Rectal smooth muscle tissue (tissue), 1 donor: ENCODE data around the gene SYAP1.
"Not testable (repeated sequence)": the region's sequence is repeated elsewhere in the genome, so short reads cannot be mapped to it uniquely, and the experiment has no call there.

Experiments used
- H3K27ac ChIP-seq: one replicate; pipeline ENCODE4 v1.7.0; 2013; ENCODE audit warnings: low read depth, low read length, inconsistent platforms
- H3K27me3 ChIP-seq: one replicate; pipeline ENCODE4 v1.7.0; 2013; ENCODE audit warnings: low read length; ENCODE audit not compliant: control insufficient read depth, insufficient read depth
- H3K36me3 ChIP-seq: one replicate; pipeline ENCODE4 v1.7.0; 2013; ENCODE audit warnings: low read length; ENCODE audit not compliant: control insufficient read depth, insufficient read depth
- H3K4me1 ChIP-seq: one replicate; pipeline ENCODE4 v1.7.0; 2013; ENCODE audit warnings: low read length; ENCODE audit not compliant: control insufficient read depth, insufficient read depth
- H3K4me3 ChIP-seq: one replicate; pipeline ENCODE4 v1.7.0; 2013; ENCODE audit warnings: low read length
- H3K9ac ChIP-seq: one replicate; pipeline ENCODE4 v1.7.0; 2013; ENCODE audit warnings: low read length

SYAP1 gene

GRCh38 chrX:16765594-16765993 is 46.2 kb downstream of the SYAP1 start:
- H3K36me3 ChIP-seq = no peaks in the 10 kb centered on the region
- no peaks in the 10 kb centered on the region for H3K4me1 ChIP-seq
- H3K9ac ChIP-seq = no peak overlapping the region

GRCh38 chrX:16770970-16771482 is 51.6 kb downstream of the SYAP1 start:
- Histone ChIP-seq H3K4me1 (no peaks in the 10 kb centered on the region), H3K36me3 (no peaks in the 10 kb centered on the region), H3K27ac (no peak overlapping the region), H3K4me3 (no peak overlapping the region), H3K9ac (no peak overlapping the region), H3K27me3 (no peaks in the 10 kb centered on the region)

More at GRCh38 chrX:16765594-16765993, 46.2 kb downstream of the SYAP1 start:
- Histone ChIP-seq H3K27ac (no peak overlapping the region), H3K4me3 (no peak overlapping the region), H3K27me3 (no peaks in the 10 kb centered on the region)

GRCh38 chrX:16771483-16772398 is 52.3 kb downstream of the SYAP1 start:
- Histone ChIP-seq H3K9ac (no peak overlapping the region), H3K27me3 (no peaks in the 10 kb centered on the region), H3K36me3 (no peaks in the 10 kb centered on the region), H3K27ac (no peak overlapping the region), H3K4me3 (no peak overlapping the region), H3K4me1 (no peaks in the 10 kb centered on the region)

- no peak overlapping the region for H3K4me3 ChIP-seq
- H3K27me3 ChIP-seq = no peaks in the 10 kb centered on the region
- no peaks in the 10 kb centered on the region for H3K36me3 ChIP-seq
- H3K4me1 ChIP-seq = no peaks in the 10 kb centered on the region
- no peak overlapping the region for H3K9ac ChIP-seq
- H3K27ac ChIP-seq = no peak overlapping the region
Measured at GRCh38 chrX:16772460-16772859, 53.0 kb downstream of the SYAP1 start.

- no peaks in the 10 kb centered on the region for H3K36me3 ChIP-seq
- H3K27ac ChIP-seq = no peak overlapping the region
- no peaks in the 10 kb centered on the region for H3K27me3 ChIP-seq
- H3K4me1 ChIP-seq = no peaks in the 10 kb centered on the region
- no peak overlapping the region for H3K9ac ChIP-seq
- no peak overlapping the region for H3K4me3 ChIP-seq
Measured at GRCh38 chrX:16774746-16775145, 55.3 kb downstream of the SYAP1 start.

GRCh38 chrX:16778545-16778944 is 59.1 kb downstream of the SYAP1 start:
- no peak overlapping the region for H3K9ac ChIP-seq
- H3K4me3 ChIP-seq = no peak overlapping the region
- no peak overlapping the region for H3K27ac ChIP-seq
- H3K36me3 ChIP-seq = no peaks in the 10 kb centered on the region
- H3K4me1 ChIP-seq = no peaks in the 10 kb centered on the region
- H3K27me3 ChIP-seq = no peaks in the 10 kb centered on the region

GRCh38 chrX:16778993-16779392 is 59.6 kb downstream of the SYAP1 start:
- H3K36me3 ChIP-seq = no peaks in the 10 kb centered on the region
- no peak overlapping the region for H3K9ac ChIP-seq
- no peak overlapping the region for H3K4me3 ChIP-seq
- H3K27me3 ChIP-seq = no peaks in the 10 kb centered on the region
- H3K27ac ChIP-seq = no peak overlapping the region
- H3K4me1 ChIP-seq = no peaks in the 10 kb centered on the region

- not testable (repeated sequence) for H3K27me3 ChIP-seq, H3K4me3 ChIP-seq, H3K36me3 ChIP-seq, H3K27ac ChIP-seq, H3K4me1 ChIP-seq, H3K9ac ChIP-seq
Measured at GRCh38 chrX:16779815-16780214, 60.4 kb downstream of the SYAP1 start.

GRCh38 chrX:16783452-16783851 is 64.0 kb downstream of the SYAP1 start:
- Histone ChIP-seq H3K4me3 (no peak overlapping the region), H3K36me3 (no peaks in the 10 kb centered on the region), H3K9ac (no peak overlapping the region), H3K27me3 (no peaks in the 10 kb centered on the region), H3K4me1 (no peaks in the 10 kb centered on the region), H3K27ac (no peak overlapping the region)

GRCh38 chrX:16784440-16784839 is 65.0 kb downstream of the SYAP1 start:
- H3K9ac ChIP-seq, H3K4me1 ChIP-seq, H3K4me3 ChIP-seq, H3K27me3 ChIP-seq, H3K27ac ChIP-seq, H3K36me3 ChIP-seq: not testable (repeated sequence)

GRCh38 chrX:16785247-16786138 is 66.1 kb downstream of the SYAP1 start:
- Histone ChIP-seq H3K27me3 (no peaks in the 10 kb centered on the region), H3K4me3 (peak overlapping the region; percentile 92), H3K27ac (peak overlapping the region; percentile 3), H3K4me1 (no peaks in the 10 kb centered on the region), H3K36me3 (peaks cover under 1% of the 10 kb centered on the region), H3K9ac (peak overlapping the region; percentile 3)

GRCh38 chrX:16786139-16786790 is 66.9 kb downstream of the SYAP1 start, which contains the start of gene TXLNG:
Gene TXLNG, plus strand, starts transcription at chrX:16786466. Its CDS starts 22 bp downstream, at chrX:16786488.
- peaks cover 4% of the 10 kb centered on the region for H3K36me3 ChIP-seq
- peak within 1 kb of the TSS; percentile 94 for H3K4me3 ChIP-seq

More at GRCh38 chrX:16786139-16786790, 66.9 kb downstream of the SYAP1 start, which contains the start of gene TXLNG:
- Histone ChIP-seq H3K27ac (peak within 1 kb of the TSS; percentile 89), H3K27me3 (no peaks in the 10 kb centered on the region), H3K9ac (peak within 1 kb of the TSS; percentile 90), H3K4me1 (no peaks in the 10 kb centered on the region)
